ENCODE measurements around the gene EFCAB12.
A peak's percentile ranks its signal among the peaks of the same experiment; 100 is the strongest.
"Not testable (repeated sequence)": the region's sequence is repeated elsewhere in the genome, so short reads cannot be mapped to it uniquely, and the experiment has no call there.

Gene EFCAB12

DNA sequence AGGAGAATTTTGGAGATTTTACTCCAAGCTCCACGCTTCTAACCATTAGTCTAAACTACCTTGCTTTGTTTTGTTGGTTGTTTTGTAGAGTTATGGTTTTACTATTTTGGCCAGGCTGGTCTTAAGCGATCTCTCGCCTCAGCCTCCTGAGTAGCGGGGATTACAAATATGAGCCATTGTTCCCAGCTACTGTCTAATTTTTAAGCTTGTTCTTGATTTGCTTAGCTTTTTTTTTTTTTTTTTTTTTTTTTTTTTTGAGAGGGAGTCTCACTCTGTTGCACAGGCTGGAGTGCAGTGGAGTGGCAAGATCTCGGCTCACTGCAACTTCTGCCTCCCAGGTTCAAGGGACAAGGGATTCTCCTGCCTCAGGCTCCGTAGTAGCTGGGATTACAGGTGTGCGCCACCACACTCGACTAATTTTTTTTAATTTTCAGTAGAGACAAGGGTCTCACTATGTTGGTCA, 28.5 kb downstream of the EFCAB12 start:
- H2AFZ ChIP-seq (ENCODE audit: low read depth, low read length), result peak overlapping the region; percentile 99
- no peaks in the 10 kb centered on the region for H3K27me3 ChIP-seq (ENCODE audit: low read depth, low read length)
- peak overlapping the region; percentile 41 for H3K27ac ChIP-seq (ENCODE audit: low read length)
- TF ChIP-seq EZH2phosphoT487 (IDR thresholded peaks at IDR 0.05; ENCODE audit: low read depth), result no peak
- TF ChIP-seq, protein P1, sequence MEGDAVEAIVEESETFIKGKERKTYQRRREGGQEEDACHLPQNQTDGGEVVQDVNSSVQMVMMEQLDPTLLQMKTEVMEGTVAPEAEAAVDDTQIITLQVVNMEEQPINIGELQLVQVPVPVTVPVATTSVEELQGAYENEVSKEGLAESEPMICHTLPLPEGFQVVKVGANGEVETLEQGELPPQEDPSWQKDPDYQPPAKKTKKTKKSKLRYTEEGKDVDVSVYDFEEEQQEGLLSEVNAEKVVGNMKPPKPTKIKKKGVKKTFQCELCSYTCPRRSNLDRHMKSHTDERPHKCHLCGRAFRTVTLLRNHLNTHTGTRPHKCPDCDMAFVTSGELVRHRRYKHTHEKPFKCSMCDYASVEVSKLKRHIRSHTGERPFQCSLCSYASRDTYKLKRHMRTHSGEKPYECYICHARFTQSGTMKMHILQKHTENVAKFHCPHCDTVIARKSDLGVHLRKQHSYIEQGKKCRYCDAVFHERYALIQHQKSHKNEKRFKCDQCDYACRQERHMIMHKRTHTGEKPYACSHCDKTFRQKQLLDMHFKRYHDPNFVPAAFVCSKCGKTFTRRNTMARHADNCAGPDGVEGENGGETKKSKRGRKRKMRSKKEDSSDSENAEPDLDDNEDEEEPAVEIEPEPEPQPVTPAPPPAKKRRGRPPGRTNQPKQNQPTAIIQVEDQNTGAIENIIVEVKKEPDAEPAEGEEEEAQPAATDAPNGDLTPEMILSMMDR (IDR thresholded peaks at IDR 0.05; ENCODE audit: low read depth, low read length), result no peak
- H3K4me1 ChIP-seq (ENCODE audit: low read length), result peaks cover 13% of the 10 kb centered on the region
- H3K4me3 ChIP-seq (ENCODE audit: low read length), result peak overlapping the region; percentile 91
- no peaks in the 10 kb centered on the region for H3K9me3 ChIP-seq (ENCODE audit: insufficient read depth, low read length)
- peak overlapping the region; percentile 78 for H3K9ac ChIP-seq (ENCODE audit: low read length)
- no peaks in the 10 kb centered on the region for H3K36me3 ChIP-seq (replicated peaks; ENCODE audit: low read depth, low read length)
- H4K20me1 ChIP-seq (ENCODE audit: insufficient read depth, low read length), result peaks cover 15% of the 10 kb centered on the region; the same call in 1 of the 2 replicates
- H3K79me2 ChIP-seq (ENCODE audit: low read length), result peaks cover 43% of the 10 kb centered on the region
- peak overlapping the region; percentile 81 for H3K4me2 ChIP-seq (ENCODE audit: low read length)

DNA sequence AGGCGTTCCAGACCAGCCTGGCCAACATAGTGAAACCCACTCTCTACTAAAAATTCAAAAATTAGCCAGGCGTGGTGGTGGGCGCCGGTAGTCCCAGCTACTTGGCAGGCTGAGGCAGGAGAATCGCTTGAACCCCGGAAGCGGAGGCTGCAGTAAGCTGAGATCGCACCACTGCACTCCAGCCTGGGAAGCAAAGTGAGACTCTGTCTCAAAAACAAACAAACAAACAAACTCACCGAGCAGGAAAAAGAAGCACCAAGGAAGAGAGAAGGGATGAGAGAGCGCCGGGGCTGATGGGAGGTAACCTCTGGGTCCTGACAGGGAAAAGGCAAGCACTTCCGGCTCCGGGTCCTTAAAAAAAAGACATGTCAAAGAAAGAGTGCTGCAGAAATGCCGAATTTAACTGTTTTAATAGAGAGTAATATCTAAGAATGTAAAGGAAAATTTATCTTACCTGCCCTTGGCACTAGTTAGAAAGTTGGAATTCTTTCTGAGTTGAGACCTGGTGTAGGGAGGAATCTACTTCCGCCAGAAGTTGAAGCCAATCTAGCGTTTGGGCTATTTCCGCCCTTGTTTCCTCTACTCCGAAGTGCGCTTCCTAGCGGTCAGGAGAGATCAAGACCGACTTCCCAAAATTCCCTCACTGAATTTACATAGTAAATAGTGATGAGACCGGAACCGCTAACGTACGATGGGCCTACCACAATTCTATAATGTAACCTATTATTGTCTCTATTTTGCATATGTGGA, 29.1 kb downstream of the EFCAB12 start:
- H3K27ac ChIP-seq (ENCODE audit: low read length), result peak overlapping the region; percentile 41
- H3K4me3 ChIP-seq (ENCODE audit: low read length), result peak overlapping the region; percentile 91
- H4K20me1 ChIP-seq (ENCODE audit: insufficient read depth, low read length), result peaks cover 15% of the 10 kb centered on the region; the same call in 1 of the 2 replicates
- H3K4me2 ChIP-seq (ENCODE audit: low read length), result peak overlapping the region; percentile 81
- peaks cover 47% of the 10 kb centered on the region for H3K79me2 ChIP-seq (ENCODE audit: low read length)
- no peaks in the 10 kb centered on the region for H3K9me3 ChIP-seq (ENCODE audit: insufficient read depth, low read length)
- H3K36me3 ChIP-seq (replicated peaks; ENCODE audit: low read depth, low read length), result no peaks in the 10 kb centered on the region
- TF ChIP-seq EZH2phosphoT487 (IDR thresholded peaks at IDR 0.05; ENCODE audit: low read depth), result no peak
- TF ChIP-seq, protein P1 (IDR thresholded peaks at IDR 0.05; ENCODE audit: low read depth, low read length), result peak; percentile 85
- H3K4me1 ChIP-seq (ENCODE audit: low read length), result peaks cover 13% of the 10 kb centered on the region
- H3K9ac ChIP-seq (ENCODE audit: low read length), result peak overlapping the region; percentile 78
- H2AFZ ChIP-seq (ENCODE audit: low read depth, low read length), result peak overlapping the region; percentile 99
- no peaks in the 10 kb centered on the region for H3K27me3 ChIP-seq (ENCODE audit: low read depth, low read length)

DNA sequence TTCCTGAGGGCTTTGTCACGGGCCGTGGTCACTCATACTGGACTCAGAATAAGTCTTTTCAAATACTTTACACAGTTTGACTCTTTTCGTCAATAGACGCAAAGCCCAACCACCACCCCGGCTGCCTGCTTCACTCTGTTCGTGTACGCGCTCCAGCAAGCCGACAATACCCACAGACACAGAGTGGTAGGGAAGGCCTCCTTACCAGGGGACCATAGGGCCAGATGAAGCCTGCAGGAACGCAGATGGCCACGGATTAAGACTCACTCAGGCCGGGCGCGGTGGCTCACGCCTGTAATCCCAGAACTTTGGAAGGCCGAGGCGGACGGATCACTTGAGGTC, 29.7 kb downstream of the EFCAB12 start:
- no peaks in the 10 kb centered on the region for H3K9me3 ChIP-seq (ENCODE audit: insufficient read depth, low read length)
- H3K36me3 ChIP-seq (replicated peaks; ENCODE audit: low read depth, low read length), result no peaks in the 10 kb centered on the region
- no peak overlapping the region for H2AFZ ChIP-seq (ENCODE audit: low read depth, low read length)
- peak overlapping the region; percentile 78 for H3K9ac ChIP-seq (ENCODE audit: low read length)
- no peaks in the 10 kb centered on the region for H3K27me3 ChIP-seq (ENCODE audit: low read depth, low read length)
- TF ChIP-seq, protein P1 (IDR thresholded peaks at IDR 0.05; ENCODE audit: low read depth, low read length), result no peak
- no peak for TF ChIP-seq EZH2phosphoT487 (IDR thresholded peaks at IDR 0.05; ENCODE audit: low read depth)
- 0 out of 2 replicates have a peak overlapping the region, but pooled peaks have one; percentile 41 for H3K27ac ChIP-seq (ENCODE audit: low read length)
- peaks cover 15% of the 10 kb centered on the region; the same call in 1 of the 2 replicates for H4K20me1 ChIP-seq (ENCODE audit: insufficient read depth, low read length)
- peaks cover 47% of the 10 kb centered on the region for H3K79me2 ChIP-seq (ENCODE audit: low read length)
- peak overlapping the region; percentile 91 for H3K4me3 ChIP-seq (ENCODE audit: low read length)
- H3K4me1 ChIP-seq (ENCODE audit: low read length), result peaks cover 13% of the 10 kb centered on the region
- H3K4me2 ChIP-seq (ENCODE audit: low read length), result peak overlapping the region; percentile 81

DNA sequence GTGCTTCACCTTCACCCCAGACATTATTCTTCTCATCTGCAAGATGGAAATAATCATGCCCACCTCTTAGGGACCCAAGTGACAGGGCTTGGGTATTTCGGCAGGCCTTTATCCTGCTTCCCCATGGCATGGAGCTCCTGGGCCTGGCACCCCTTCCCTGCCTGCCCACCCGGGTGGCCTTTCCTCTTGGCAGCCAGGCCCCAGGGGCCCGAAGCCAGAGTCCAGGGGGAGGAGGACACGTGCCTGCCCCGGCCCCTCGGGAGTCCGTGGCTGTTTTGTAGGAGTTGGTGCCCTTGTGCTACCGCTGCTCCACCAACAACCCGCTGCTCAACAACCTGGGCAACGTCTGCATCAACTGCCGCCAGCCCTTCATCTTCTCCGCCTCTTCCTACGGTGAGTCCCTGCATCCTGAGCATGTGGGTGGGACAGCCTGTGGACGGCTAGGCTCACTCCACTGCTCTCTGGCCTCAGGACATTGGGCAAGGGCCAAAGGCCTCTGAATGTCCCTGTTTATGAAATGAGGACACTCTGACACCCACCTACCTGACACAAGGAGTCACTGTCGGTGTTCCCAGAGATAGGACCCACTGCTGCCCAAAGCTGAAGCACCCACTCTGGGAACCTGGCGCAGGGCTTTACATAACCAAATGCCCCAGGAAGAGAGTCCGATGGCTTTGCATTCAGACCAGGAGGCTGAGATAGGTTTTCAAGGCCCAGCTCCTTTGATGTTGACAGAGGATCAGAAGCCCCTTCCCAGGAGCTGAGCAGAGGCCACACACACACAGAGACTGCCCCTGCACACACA, 34.5 kb downstream of the EFCAB12 start:
- H3K9ac ChIP-seq (ENCODE audit: low read length); H3K27ac ChIP-seq (ENCODE audit: low read length); H3K36me3 ChIP-seq (replicated peaks; ENCODE audit: low read depth, low read length); H3K4me1 ChIP-seq (ENCODE audit: low read length); H2AFZ ChIP-seq (ENCODE audit: low read depth, low read length); H3K4me3 ChIP-seq (ENCODE audit: low read length); H3K9me3 ChIP-seq (ENCODE audit: insufficient read depth, low read length); H3K27me3 ChIP-seq (ENCODE audit: low read depth, low read length); H3K4me2 ChIP-seq (ENCODE audit: low read length): not testable (repeated sequence)
- Histone ChIP-seq H4K20me1 (ENCODE audit: insufficient read depth, low read length) (peaks cover 15% of the 10 kb centered on the region; the same call in 1 of the 2 replicates), H3K79me2 (ENCODE audit: low read length) (peaks cover 44% of the 10 kb centered on the region)
